ENCODE measurements around the gene ACOX3. TPM values are rescaled to one million over a fixed set of nuclear protein-coding genes. Genes with fewer than 3 reads are reported as not detected.

The ACOX3 gene
- total and polyA plus RNA-seq, 2 of the 8 experiments (the other 6 are each of a cell fraction or from before 2014, with no cell fraction given) = 2.5 to 9.9 TPM

- H3K18ac ChIP-seq (ENCODE audit: extremely low read depth, low read length) = no peak overlapping the region
- H4K20me1 ChIP-seq (replicated peaks in 1 of 2; ENCODE audit: control insufficient read depth in 1 of 2, insufficient read depth in 2 of 2, low read length in 2 of 2) = no peaks in the 10 kb centered on the region
- H3K27ac ChIP-seq (ENCODE audit: low read depth, low read length) = no peak overlapping the region
- H3K14ac ChIP-seq (ENCODE audit: insufficient read length) = no peak overlapping the region
- H2BK120ac ChIP-seq (replicated peaks; ENCODE audit: low read depth, low read length) = no peak overlapping the region
- no peak overlapping the region for H2BK20ac ChIP-seq (ENCODE audit: low read length)
- FAIRE-seq (no peak), DNase-seq (ENCODE audit: low read depth in 1 of 2, low spot score in 2 of 2) (peak in 1 of 2 experiments; percentile 32)
- no peak overlapping the region for H4K5ac ChIP-seq (ENCODE audit: insufficient read length, low read depth, low read length)
- peaks cover 1% of the 10 kb centered on the region; the same call in 1 of the 2 replicates for H3K23me2 ChIP-seq (ENCODE audit: low read depth, low read length)
- ChIA-PET CTCF (ENCODE audit: partially characterized antibody) (interaction anchor here (0.6 to 1.6 kb wide), 6 partner anchors 27 to 105 kb away, joined by 3 to 4 read pairs (median 3); no protein-coding TSS in a partner anchor), POLR2A (ENCODE audit: partially characterized antibody) (interaction anchor here (1.0 kb wide), 1 partner anchor 20 kb away, joined by 3 read pairs; no protein-coding TSS in a partner anchor)
- no peak overlapping the region for H2BK5ac ChIP-seq (ENCODE audit: low read depth, low read length)
- H4K8ac ChIP-seq (ENCODE audit: extremely low read depth, insufficient read depth, low read length) = no peak overlapping the region
- H2BK12ac ChIP-seq (ENCODE audit: low read depth, low read length) = no peak overlapping the region; the same call in 1 of the 2 replicates
- H3K4me1 ChIP-seq (replicated peaks in 1 of 4; ENCODE audit: control insufficient read depth in 3 of 4, insufficient read depth in 4 of 4, low read length in 3 of 4) = peaks cover 0 to 11% (median 7%) of the 10 kb centered on the region in 4 experiments; a peak in 6 of 7 replicates
- H2AFZ ChIP-seq (ENCODE audit: low read length) = no peak overlapping the region
- no peak overlapping the region for H2BK15ac ChIP-seq (ENCODE audit: low read length)
- H2AK5ac ChIP-seq (ENCODE audit: low read depth, low read length) = no peak overlapping the region
- H3K9ac ChIP-seq (replicated peaks in 1 of 4; ENCODE audit: extremely low read depth in 1 of 4, low read depth in 3 of 4, low read length in 3 of 4) = no peak overlapping the region
- H3K56ac ChIP-seq (replicated peaks; ENCODE audit: insufficient read length, low read depth, low read length) = no peak overlapping the region
- no peak overlapping the region for H3K4ac ChIP-seq (replicated peaks; ENCODE audit: insufficient read length, low read depth, low read length)
- H4K91ac ChIP-seq (replicated peaks; ENCODE audit: insufficient read length, low read length) = no peak overlapping the region
- H3K79me2 ChIP-seq (ENCODE audit: control insufficient read depth in 1 of 2, insufficient read depth in 2 of 2, low read length in 2 of 2) = no peaks in the 10 kb centered on the region
- H3K27me3 ChIP-seq (replicated peaks in 1 of 4; ENCODE audit: control insufficient read depth in 3 of 4, extremely low read depth in 1 of 4, insufficient read depth in 3 of 4, low read length in 3 of 4) = no peaks in the 10 kb centered on the region
- no peak overlapping the region for H3K4me2 ChIP-seq (ENCODE audit: insufficient read depth in 1 of 2, low read depth in 2 of 2, low read length in 2 of 2)
- no peaks in the 10 kb centered on the region for H3K36me3 ChIP-seq (ENCODE audit: control insufficient read depth in 2 of 4, insufficient read depth in 4 of 4, low read length in 3 of 4)
- no peak overlapping the region for H3K23ac ChIP-seq (ENCODE audit: insufficient read length)
- 81% methylated on average over 7 of the region's 7 CpGs; no CpG with 5 or more reads in 1 of the 2 experiments for WGBS, 2 experiments (ENCODE audit: extremely low coverage in 1 of 2, insufficient coverage in 1 of 2, insufficient read length in 1 of 2, insufficient replicate concordance in 2 of 2, low coverage in 1 of 2, low lambda C conversion rate in 2 of 2, missing lambda C conversion rate in 1 of 2)
- no peak overlapping the region for H3K4me3 ChIP-seq (ENCODE audit: extremely low read depth in 1 of 4, insufficient read depth in 2 of 4, low read depth in 3 of 4, low read length in 4 of 4)
- no peaks in the 10 kb centered on the region for H3K79me1 ChIP-seq (ENCODE audit: low read depth, low read length)
- no peaks in the 10 kb centered on the region for H3K9me3 ChIP-seq (ENCODE audit: insufficient read depth in 2 of 2, low read depth in 1 of 2, low read length in 1 of 2)
- TF ChIP-seq CREB1 (IDR thresholded peaks at IDR 0.05) = no peak
These were observed 92.9 kb downstream of the ACOX3 start for GRCh38 chr4:8347660-8348059.
